HG02884 (cell line): ENCODE measurements around the gene GRPEL1.

Experiments used
- ATAC-seq: cut with Tn5 transposase; IDR thresholded peaks from one replicate; pipeline ENCODE4 v1.9.1; 2021; ENCODE audit warnings: mild to moderate bottlenecking, moderate library complexity; ENCODE audit not compliant: unreplicated experiment

Gene GRPEL1

GRCh38 chr4:7025040-7025602 lies 42.7 kb downstream of the GRPEL1 start:
- no peak for ATAC-seq

GRCh38 chr4:7024336-7024890 lies 43.5 kb downstream of the GRPEL1 start:
- ATAC-seq = no peak

GRCh38 chr4:7023901-7024300 lies 44.0 kb downstream of the GRPEL1 start:
- no peak for ATAC-seq

GRCh38 chr4:7023486-7023885 lies 44.4 kb downstream of the GRPEL1 start:
- no peak for ATAC-seq

GRCh38 chr4:7021930-7022664 lies 45.8 kb downstream of the GRPEL1 start:
- ATAC-seq = no peak

- no peak for ATAC-seq
These were observed 46.5 kb downstream of the GRPEL1 start for GRCh38 chr4:7021355-7021754.

- ATAC-seq = no peak
These were observed 47.0 kb downstream of the GRPEL1 start for GRCh38 chr4:7020856-7021255.

- no peak for ATAC-seq
These were observed 47.6 kb downstream of the GRPEL1 start for GRCh38 chr4:7020290-7020689.

GRCh38 chr4:7019367-7019766 lies 48.5 kb downstream of the GRPEL1 start:
- no peak for ATAC-seq

- no peak for ATAC-seq
These were observed 49.6 kb downstream of the GRPEL1 start for GRCh38 chr4:7018281-7018680.

- ATAC-seq = no peak
These were observed 50.3 kb downstream of the GRPEL1 start for GRCh38 chr4:7017446-7018048.

GRCh38 chr4:7016512-7016911 lies 51.4 kb downstream of the GRPEL1 start:
- ATAC-seq = no peak

GRCh38 chr4:7016086-7016485 lies 51.8 kb downstream of the GRPEL1 start:
- no peak for ATAC-seq

- no peak for ATAC-seq
These were observed 52.4 kb downstream of the GRPEL1 start for GRCh38 chr4:7015383-7016035.

- no peak for ATAC-seq
These were observed 53.0 kb downstream of the GRPEL1 start for GRCh38 chr4:7014815-7015214.

GRCh38 chr4:7013175-7013574 lies 54.7 kb downstream of the GRPEL1 start:
- ATAC-seq = no peak

GRCh38 chr4:7009564-7009963 lies 58.3 kb downstream of the GRPEL1 start:
- no peak for ATAC-seq
